ENCODE data around the gene STOML2.

Gene STOML2

GRCh38 chr9:35071814-35072460 lies 31.0 kb downstream of the STOML2 start:
- H3K4me1 ChIP-seq, result peaks cover 3% of the 10 kb centered on the region; the same call in 1 of the 2 replicates
- peak; percentile 46 for TF ChIP-seq CTCF (IDR thresholded peaks at IDR 0.05; ENCODE audit: low read depth, low read length)
- H3K9me3 ChIP-seq, result no peaks in the 10 kb centered on the region
- no peaks in the 10 kb centered on the region for H3K27me3 ChIP-seq
- DNase-seq, result peak; percentile 91
- peak overlapping the region; percentile 97 for H3K4me3 ChIP-seq (ENCODE audit: low read depth, low read length)
- H3K36me3 ChIP-seq, result peaks cover 54% of the 10 kb centered on the region

- Histone ChIP-seq H3K27me3 (no peaks in the 10 kb centered on the region), H3K4me1 (peaks cover 3% of the 10 kb centered on the region; the same call in 1 of the 2 replicates), H3K4me3 (ENCODE audit: low read depth, low read length) (peak overlapping the region; percentile 97), H3K9me3 (no peaks in the 10 kb centered on the region), H3K36me3 (peaks cover 57% of the 10 kb centered on the region)
- no peak for TF ChIP-seq CTCF (IDR thresholded peaks at IDR 0.05; ENCODE audit: low read depth, low read length)
- DNase-seq, result no peak
Measured at GRCh38 chr9:35070823-35071813, 31.8 kb downstream of the STOML2 start.

DNA sequence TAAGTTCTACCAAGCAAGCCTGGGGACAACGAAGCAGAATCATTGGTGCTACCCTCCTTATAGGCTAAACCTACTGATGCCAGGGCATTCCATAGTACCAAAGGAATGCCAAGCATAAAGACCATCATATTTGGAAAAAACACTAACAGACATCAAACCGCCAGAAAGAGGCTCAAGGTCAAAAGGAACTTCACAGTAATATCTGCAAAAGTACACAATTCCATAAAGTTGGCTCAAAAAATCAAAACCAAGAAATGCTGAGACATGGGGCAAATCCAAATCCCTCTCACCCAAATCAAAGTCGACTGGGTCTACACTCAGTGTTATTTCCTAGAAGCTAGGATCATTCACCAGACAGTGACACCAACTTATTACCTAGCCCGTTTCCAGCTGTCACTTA lies 33.9 kb downstream of the STOML2 start:
- H3K27me3 ChIP-seq, result no peaks in the 10 kb centered on the region
- no peak for DNase-seq
- no peaks in the 10 kb centered on the region for H3K9me3 ChIP-seq
- peaks cover 3% of the 10 kb centered on the region; the same call in 1 of the 2 replicates for H3K4me1 ChIP-seq
- peaks cover 73% of the 10 kb centered on the region for H3K36me3 ChIP-seq
- TF ChIP-seq CTCF (IDR thresholded peaks at IDR 0.05; ENCODE audit: low read depth, low read length), result no peak
- H3K4me3 ChIP-seq (ENCODE audit: low read depth, low read length), result no peak overlapping the region

GRCh38 chr9:35067056-35067455 lies 35.9 kb downstream of the STOML2 start:
- Histone ChIP-seq H3K36me3 (peaks cover 85% of the 10 kb centered on the region), H3K4me1 (no peaks in the 10 kb centered on the region), H3K27me3 (no peaks in the 10 kb centered on the region), H3K4me3 (ENCODE audit: low read depth, low read length) (no peak overlapping the region), H3K9me3 (no peaks in the 10 kb centered on the region)
- DNase-seq, result no peak
- no peak for TF ChIP-seq CTCF (IDR thresholded peaks at IDR 0.05; ENCODE audit: low read depth, low read length)

DNA sequence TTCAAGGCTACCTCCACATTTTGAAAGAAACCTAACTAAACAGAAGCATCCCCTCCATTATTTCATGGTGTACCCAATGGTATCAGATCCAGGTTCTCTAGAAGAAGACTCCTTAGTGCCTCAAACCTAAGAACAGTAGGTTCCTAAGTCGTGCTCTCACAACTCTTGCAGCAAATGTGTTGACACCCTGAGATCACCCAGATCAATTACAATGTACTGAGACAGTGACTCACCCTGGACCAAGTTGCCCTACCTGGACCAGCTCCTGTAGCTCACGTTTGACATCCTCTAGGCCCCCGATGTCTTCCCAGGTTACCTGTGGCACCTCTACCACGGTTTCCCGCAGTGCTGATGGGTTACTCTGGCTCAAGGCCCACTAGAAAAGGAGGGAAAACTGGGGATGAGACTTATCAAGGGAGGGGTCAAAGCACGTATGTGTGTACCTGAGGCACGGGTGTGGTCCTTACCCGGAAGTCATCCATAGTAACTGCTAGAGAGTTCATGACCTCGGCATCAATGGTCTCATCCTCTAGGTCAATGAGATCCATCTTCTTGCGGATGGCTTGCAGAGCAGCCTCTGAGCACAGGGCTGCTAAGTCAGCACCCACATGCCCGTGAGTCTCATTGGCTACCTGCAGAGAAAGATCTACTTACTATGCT lies 42.3 kb downstream of the STOML2 start:
- TF ChIP-seq CTCF (IDR thresholded peaks at IDR 0.05; ENCODE audit: low read depth, low read length), result no peak
- DNase-seq, result no peak
- Histone ChIP-seq H3K36me3 (peaks cover 97% of the 10 kb centered on the region), H3K4me1 (no peaks in the 10 kb centered on the region), H3K9me3 (no peaks in the 10 kb centered on the region), H3K27me3 (no peaks in the 10 kb centered on the region), H3K4me3 (ENCODE audit: low read depth, low read length) (no peak overlapping the region)

All from BE2C (cell line).